NCI-H2196 (cell line): ENCODE data around the gene OVCA2.
"Not testable (repeated sequence)": the region's sequence is repeated elsewhere in the genome, so short reads cannot be mapped to it uniquely, and the experiment has no call there.

Experiments used
- DNase-seq: peaks from one replicate; lab custom pipeline; 2025; ENCODE audit not compliant: unreplicated experiment; lab: John Stamatoyannopoulos, UW

The OVCA2 gene

GRCh38 chr17:2013220-2013993 is 28.4 kb upstream of the OVCA2 start:
- not testable (repeated sequence) for DNase-seq

GRCh38 chr17:2013994-2014317 is 27.9 kb upstream of the OVCA2 start:
- no peak for DNase-seq

GRCh38 chr17:2015314-2015713 is 26.5 kb upstream of the OVCA2 start:
- no peak for DNase-seq

GRCh38 chr17:2016494-2016893 is 25.3 kb upstream of the OVCA2 start:
- no peak for DNase-seq

- no peak for DNase-seq
Measured at GRCh38 chr17:2017274-2017941, 24.4 kb upstream of the OVCA2 start.

- peak; percentile 5 for DNase-seq
Measured at GRCh38 chr17:2018716-2019510, 22.9 kb upstream of the OVCA2 start.

- DNase-seq, result no peak
Measured at GRCh38 chr17:2019723-2020122, 22.1 kb upstream of the OVCA2 start.

- DNase-seq, result no peak
Measured at GRCh38 chr17:2020721-2021120, 21.1 kb upstream of the OVCA2 start.

GRCh38 chr17:2022647-2023240 is 19.1 kb upstream of the OVCA2 start:
- DNase-seq, result no peak

GRCh38 chr17:2023256-2023655 is 18.6 kb upstream of the OVCA2 start:
- DNase-seq, result no peak

- peak; percentile 75 for DNase-seq
Measured at GRCh38 chr17:2023692-2024571, 17.9 kb upstream of the OVCA2 start.

GRCh38 chr17:2024572-2025219 is 17.1 kb upstream of the OVCA2 start:
- DNase-seq, result no peak

- peak; percentile 51 for DNase-seq
Measured at GRCh38 chr17:2025220-2025621, 16.6 kb upstream of the OVCA2 start, which contains the start of gene RTN4RL1. Gene RTN4RL1, minus strand, starts transcription at chr17:2025334. Its CDS starts 469 bp downstream, at chr17:2024865.

- DNase-seq, result peak; percentile 57
Measured at GRCh38 chr17:2025622-2026309, 16.1 kb upstream of the OVCA2 start.

- no peak for DNase-seq
Measured at GRCh38 chr17:2027528-2028233, 14.1 kb upstream of the OVCA2 start.

GRCh38 chr17:2028234-2028614 is 13.6 kb upstream of the OVCA2 start:
- DNase-seq, result no peak

GRCh38 chr17:2028737-2029136 is 13.1 kb upstream of the OVCA2 start:
- DNase-seq, result no peak

GRCh38 chr17:2029911-2030778 is 11.7 kb upstream of the OVCA2 start, which contains the start of gene DPH1:
Gene DPH1, plus strand, starts transcription at chr17:2030153. Its CDS starts 17 bp downstream, at chr17:2030170.
- peak; percentile 75 for DNase-seq
